HUDEP-2 (cell line): ENCODE measurements around the gene CPT2.
A peak's percentile ranks its signal among the peaks of the same experiment; 100 is the strongest.

Source experiments
- DNase-seq, 76 experiments: peaks; one replicate each; lab custom pipeline; 2025; ENCODE audit not compliant: unreplicated experiment in 76 of 76; lab: John Stamatoyannopoulos, UW

Gene CPT2

GRCh38 chr1:53196485-53197290 is at the start of gene CPT2:
CPT2 (plus strand) TSS chr1:53196824; CDS start chr1:53196944, 120 bp downstream.
- peak in 74 of 76 experiments; percentile 28 to 92 (median 83) for DNase-seq

GRCh38 chr1:53147174-53147573 is 49.5 kb upstream of the CPT2 start:
- no peak for DNase-seq

- DNase-seq = no peak
Observed at GRCh38 chr1:53148123-53148522, 48.5 kb upstream of the CPT2 start.

GRCh38 chr1:53153752-53154151 is 42.9 kb upstream of the CPT2 start:
- DNase-seq = no peak

- no peak for DNase-seq
Observed at GRCh38 chr1:53154859-53155438, 41.7 kb upstream of the CPT2 start.

GRCh38 chr1:53155534-53155933 is 41.1 kb upstream of the CPT2 start:
- no peak for DNase-seq

GRCh38 chr1:53155945-53156344 is 40.7 kb upstream of the CPT2 start:
- DNase-seq = no peak

- no peak for DNase-seq
Observed at GRCh38 chr1:53156783-53157182, 39.8 kb upstream of the CPT2 start.

GRCh38 chr1:53158900-53159299 is 37.7 kb upstream of the CPT2 start:
- DNase-seq = no peak

- no peak for DNase-seq
Observed at GRCh38 chr1:53160924-53161378, 35.7 kb upstream of the CPT2 start.

- no peak for DNase-seq
Observed at GRCh38 chr1:53162621-53163020, 34.0 kb upstream of the CPT2 start.

- DNase-seq = no peak
Observed at GRCh38 chr1:53163291-53163768, 33.3 kb upstream of the CPT2 start.

- DNase-seq = no peak
Observed at GRCh38 chr1:53165408-53165961, 31.1 kb upstream of the CPT2 start.

GRCh38 chr1:53166366-53166765 is 30.3 kb upstream of the CPT2 start:
- no peak for DNase-seq

GRCh38 chr1:53166912-53167311 is 29.7 kb upstream of the CPT2 start:
- no peak for DNase-seq

GRCh38 chr1:53172426-53173128 is 24.0 kb upstream of the CPT2 start:
- peak in 1 of 76 experiments; percentile 3 for DNase-seq

- no peak for DNase-seq
Observed at GRCh38 chr1:53174971-53175913, 21.4 kb upstream of the CPT2 start.

- no peak for DNase-seq
Observed at GRCh38 chr1:53176452-53177208, 20.0 kb upstream of the CPT2 start.

GRCh38 chr1:53180226-53180625 is 16.4 kb upstream of the CPT2 start:
- DNase-seq = no peak
